GM21423 (cell line): Measurements from ENCODE around the gene LSMEM2.
"Not testable (repeated sequence)": the region's sequence is repeated elsewhere in the genome, so short reads cannot be mapped to it uniquely, and the experiment has no call there.

ENCODE experiments used
- ATAC-seq: cut with Tn5 transposase; IDR thresholded peaks from one replicate; pipeline ENCODE4 v1.9.1; 2021; ENCODE audit warnings: mild to moderate bottlenecking, moderate library complexity; ENCODE audit not compliant: unreplicated experiment

The LSMEM2 gene

DNA sequence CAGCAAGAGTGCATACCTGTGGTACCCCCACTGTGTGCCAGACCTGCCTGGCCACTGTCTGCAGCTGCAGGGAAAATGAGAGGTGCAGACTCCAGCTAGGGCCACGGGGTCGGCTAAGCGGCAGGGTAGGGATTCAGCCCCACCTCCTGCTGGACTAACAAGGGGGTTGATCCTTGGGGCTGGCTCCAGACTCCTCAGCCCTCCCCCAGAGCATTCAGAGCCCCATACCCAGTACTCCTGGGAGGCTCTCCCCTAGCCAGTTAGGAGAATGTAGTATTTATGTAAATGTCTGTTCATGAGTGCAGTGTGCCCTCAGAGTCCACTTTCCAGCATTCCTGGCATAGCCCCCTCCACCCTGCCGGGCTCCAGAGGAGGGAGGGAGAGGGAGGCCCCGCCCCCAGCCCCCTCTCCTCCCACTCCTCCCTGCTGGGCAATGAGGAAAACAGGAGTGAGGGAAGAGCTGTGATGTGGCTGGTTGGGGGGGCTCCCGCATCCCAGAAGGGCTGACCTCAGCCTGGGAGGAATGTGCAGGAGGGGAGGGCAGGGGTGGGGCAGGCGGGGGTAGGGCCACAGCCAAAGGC lies 14.4 kb upstream of the LSMEM2 start:
- no peak for ATAC-seq

DNA sequence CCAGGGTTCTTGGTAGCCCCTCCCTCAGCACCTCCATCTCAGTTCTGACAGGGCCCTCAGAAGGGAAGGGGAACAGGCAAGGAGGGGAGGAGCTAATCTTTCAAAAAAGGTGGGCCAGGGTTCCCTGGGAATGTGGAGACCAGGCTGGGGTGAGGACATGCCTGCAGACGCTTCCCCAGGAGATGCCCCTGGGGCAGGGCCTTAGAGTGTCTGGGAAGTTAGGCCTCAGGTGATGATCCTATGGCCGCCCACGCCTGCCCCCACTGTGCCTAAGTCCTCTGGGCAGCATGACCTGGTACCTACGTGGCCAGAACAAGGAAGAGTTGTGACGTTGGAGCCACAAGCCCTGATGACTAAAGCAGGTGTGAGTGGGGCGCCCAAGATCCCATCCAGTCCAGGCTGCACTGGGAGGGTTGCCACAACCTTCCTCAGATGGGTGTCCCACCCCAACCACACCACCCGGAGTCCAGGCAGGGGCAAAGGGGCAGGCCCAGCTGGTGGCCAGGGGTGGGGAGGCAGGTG lies 13.9 kb upstream of the LSMEM2 start:
- no peak for ATAC-seq

DNA sequence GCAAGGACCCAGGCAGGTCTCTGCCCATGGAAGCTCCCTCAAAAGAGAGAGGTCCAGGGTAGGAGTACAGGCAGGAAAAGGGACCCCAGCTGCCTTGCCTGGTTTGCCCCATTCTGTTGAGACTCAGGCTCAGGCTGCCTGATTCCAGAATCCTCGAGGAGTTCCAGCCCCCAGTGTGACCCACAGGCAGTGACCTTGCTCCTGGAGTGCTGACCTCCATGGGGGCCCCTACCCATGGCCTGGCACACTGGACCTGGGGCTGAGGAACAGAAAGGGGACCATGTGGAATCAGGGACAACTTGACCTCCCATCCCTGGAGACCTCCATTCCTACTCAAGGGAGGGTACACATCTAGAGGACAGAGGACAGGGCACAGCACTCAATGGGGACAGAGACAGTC lies 13.3 kb upstream of the LSMEM2 start:
- ATAC-seq: no peak

DNA sequence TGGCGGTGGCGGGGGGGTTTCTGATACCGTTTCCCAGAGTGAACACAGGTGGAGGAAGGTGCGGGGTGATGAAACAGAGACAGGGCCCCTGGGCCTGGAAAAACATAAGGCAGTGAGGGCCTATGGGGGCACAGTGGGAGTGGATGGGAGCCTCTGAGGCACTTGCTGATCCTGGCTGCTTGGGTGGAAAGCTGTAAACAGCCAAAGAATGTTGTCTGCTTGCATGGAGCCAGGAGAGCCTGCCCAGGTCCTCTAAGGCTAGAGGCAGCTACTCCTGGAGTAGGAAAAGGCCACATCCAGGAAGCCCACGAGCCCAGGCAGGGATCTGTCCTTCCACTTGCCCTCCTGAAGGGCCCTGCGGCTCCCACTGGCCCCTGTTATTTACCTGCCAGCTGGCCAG lies 12.9 kb upstream of the LSMEM2 start:
- ATAC-seq: no peak

DNA sequence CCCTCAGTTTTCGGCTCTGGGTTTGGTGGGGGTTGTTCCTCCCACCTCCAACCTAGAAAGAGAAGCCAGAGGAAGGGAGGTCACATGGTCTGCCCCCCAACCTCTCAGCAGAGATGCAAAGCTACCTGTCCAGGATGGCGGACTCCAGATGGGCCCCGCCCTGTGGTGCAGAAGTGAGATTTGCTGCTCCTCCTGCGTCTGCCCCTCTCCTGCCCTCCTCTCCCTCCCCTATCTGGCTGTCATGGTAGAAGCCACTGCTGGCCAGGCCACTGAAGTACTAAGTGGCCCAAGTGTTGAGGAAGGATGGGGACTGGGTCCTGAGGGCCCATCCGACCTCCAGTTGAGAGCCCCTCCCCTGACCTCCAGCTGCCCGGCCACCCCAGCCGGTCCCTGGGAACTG lies 12.1 kb upstream of the LSMEM2 start:
- ATAC-seq: no peak

DNA sequence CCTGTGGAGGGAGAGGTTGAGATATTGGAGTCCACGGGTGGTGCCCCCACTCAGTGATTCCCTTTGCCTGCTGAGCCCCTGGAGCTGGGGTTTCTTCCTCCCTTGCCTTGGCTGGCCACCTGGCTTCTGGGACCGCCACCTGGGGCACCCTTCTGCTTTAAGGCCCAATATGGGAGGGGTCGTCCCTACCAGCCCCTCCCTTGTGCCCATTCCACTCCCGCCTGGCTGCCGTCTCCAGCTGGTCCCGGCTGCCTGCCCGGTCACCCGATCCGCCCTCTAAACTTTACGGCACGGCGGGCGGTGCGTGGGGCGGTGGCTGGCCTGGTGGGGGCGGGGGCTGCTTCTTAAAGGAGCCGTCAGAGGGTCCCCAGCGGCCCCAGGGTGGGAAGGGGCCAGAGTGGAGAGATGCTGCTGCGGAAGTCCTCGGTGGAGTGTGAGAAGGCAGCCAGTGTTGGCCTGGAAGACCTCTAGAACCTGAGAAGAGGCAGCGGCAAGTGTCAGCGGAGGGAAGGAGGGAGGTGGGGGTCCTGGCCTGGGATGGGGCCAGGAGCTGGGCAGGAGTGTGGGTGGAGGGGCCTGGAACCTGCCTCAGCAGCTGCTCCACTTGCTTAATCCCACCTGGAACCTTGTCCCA lies 11.5 kb upstream of the LSMEM2 start:
- no peak for ATAC-seq

DNA sequence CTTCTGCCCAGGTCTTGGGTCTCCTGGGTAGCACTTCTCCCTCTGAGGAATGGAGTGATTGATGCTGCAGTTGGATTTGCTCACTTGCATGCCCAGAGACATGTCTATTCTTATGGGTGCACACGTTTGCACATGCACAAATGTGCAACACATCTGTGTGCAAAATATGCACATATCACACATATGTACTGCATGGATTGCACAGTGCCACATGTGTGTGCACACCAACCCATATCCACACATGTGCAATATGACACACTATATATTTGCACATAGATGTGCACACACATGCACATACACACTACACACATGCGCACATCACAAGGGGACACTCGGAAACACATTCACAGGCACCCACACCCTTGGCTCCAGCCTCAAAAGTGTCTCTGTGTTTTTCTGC lies 10.6 kb upstream of the LSMEM2 start:
- ATAC-seq: no peak

DNA sequence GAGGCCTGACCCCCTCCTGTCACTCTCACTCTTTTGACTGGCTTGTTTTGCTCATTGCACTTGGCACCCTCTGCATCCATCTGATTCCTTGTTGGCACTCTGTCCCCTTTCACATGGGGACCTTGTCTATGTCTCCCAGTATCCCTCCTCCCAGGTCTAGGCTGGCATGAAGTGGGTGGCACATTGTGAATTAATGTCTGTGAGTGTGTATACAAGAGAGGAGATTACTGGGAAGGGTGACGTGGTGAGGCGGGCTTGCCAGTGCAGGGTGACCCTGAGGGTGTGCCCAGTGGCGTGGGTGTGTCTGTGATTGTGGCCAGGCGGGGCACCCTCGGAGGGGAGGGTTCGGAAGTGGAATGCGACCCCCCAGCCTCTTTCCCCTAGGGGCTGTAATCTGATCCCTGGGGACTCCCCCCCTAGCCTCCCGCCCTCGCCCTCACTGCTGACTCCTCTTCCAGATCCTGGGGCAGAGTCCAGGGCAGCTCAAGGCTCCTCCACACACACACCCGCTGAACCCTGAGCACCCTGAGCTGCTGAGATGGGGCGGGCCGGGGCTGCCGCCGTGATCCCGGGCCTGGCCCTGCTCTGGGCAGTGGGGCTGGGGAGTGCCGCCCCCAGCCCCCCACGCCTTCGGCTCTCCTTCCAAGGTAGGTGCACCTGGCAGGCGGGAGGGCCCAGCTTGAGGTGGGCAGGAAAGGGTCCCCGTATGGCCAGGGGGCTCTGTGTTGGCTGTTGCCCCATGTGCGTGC lies 10.0 kb upstream of the LSMEM2 start, which contains the start of gene SEMA3B:
SEMA3B (plus strand) TSS at position 445 of the 749 bp plus-strand sequence; CDS start at position 539, 94 bp downstream.
- no peak for ATAC-seq

DNA sequence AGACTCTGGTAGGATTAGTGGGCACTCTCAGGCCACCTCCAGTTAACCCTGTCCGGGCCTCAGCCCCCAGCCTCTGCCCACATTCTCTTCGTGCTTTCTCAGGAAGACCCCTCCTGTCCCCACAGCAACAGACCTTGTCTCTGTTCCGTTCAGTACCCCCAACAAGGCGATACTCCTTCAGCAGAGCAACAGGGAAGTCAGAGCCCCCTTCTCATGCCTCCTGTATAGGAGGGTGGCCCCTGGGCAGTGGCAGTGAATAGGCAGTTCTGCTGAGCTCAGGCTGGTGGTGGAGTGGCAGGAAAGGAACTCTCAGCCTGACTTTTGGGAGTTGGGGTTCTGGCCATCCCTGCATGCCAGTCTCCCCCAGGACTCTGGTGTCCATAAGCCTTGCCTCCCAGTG lies 9.4 kb upstream of the LSMEM2 start:
- no peak for ATAC-seq

DNA sequence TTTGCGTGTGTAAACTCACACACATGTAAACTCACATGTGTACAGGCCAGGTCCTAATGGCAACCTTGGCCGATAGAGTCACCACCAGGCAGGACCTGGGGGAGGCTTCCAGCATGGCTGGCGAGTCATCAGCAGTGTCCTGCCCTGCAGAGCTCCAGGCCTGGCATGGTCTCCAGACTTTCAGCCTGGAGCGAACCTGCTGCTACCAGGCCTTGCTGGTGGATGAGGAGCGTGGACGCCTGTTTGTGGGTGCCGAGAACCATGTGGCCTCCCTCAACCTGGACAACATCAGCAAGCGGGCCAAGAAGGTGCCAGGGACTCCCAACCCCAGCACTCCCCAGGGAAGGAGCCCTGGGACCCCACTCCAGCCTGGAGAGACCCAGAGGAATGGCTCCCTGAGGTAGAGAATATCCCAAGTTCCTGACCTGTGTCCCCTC lies 8.9 kb upstream of the LSMEM2 start:
- ATAC-seq: no peak

DNA sequence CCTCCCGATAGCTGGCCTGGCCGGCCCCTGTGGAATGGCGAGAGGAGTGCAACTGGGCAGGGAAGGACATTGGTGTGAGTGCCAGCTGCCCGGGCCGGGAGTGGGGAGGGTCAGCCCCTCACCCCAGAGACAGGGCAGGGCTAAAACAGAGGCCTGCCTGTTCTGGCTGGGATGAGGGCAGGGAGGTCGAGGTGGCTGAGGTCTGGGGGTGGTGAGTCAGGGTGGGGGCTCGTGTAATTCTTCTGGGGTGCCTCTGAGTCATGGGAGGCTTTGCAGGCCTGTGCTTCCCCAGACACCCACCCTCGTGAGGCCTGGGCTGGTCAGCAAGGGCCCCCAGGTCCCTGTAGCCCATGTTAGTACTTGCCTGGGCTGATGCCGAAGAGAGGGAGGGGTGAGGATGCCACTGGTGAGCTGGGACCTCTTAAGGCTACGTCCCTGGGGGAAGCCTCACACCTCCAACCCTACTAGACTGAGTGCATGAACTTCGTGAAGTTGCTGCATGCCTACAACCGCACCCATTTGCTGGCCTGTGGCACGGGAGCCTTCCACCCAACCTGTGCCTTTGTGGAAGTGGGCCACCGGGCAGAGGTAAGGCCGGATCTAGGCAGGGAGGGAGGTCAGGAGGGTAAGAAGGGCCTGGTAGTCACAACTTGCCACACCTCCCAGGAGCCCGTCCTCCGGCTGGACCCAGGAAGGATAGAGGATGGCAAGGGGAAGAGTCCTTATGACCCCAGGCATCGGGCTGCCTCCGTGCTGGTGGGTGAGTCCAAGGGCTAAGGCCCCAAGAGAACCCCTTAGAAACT lies 8.3 kb upstream of the LSMEM2 start:
- no peak for ATAC-seq

DNA sequence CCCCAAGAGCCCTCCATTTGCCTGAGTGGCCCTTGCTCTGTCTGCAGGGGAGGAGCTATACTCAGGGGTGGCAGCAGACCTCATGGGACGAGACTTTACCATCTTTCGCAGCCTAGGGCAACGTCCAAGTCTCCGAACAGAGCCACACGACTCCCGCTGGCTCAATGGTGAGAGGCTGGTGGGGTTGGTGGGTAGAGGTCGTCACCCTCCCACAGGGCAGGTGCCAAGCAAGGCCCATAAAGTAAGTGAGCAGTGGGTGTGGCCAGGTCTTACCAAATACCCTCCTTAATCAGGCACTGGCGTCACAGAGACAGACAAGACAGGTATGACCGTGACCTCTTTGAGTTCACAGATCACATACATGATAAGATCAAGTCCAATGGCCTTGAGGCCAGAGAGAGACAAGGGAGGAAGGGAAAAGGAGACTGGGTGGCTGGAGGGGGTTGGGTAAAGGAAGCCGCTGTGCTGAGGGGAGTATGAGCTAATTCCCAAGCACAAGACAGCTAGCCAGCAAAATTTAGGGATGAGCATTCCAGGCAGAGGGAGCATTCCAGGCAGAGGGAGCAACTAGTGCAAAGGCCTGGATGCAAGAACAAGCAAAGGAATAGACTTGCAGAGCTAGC lies 7.5 kb upstream of the LSMEM2 start:
- ATAC-seq: no peak

DNA sequence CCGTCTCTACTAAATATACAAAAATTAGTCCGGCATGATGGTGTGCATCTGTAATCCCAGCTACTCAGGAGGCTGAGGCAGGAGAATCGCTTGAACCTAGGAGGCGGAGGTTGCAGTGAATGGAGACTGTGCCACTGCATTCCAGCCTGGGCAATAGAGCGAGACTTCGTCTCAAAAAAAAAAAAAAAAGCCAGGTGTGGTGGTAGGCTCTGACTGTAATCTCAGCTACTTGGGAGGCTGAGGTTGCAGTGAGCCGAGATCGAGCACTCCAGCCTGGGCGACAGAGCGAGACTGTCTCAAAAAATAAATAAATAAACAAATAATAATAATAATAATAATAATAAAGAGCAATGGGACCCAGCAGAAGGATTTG lies 6.4 kb upstream of the LSMEM2 start:
- ATAC-seq: not testable (repeated sequence)

DNA sequence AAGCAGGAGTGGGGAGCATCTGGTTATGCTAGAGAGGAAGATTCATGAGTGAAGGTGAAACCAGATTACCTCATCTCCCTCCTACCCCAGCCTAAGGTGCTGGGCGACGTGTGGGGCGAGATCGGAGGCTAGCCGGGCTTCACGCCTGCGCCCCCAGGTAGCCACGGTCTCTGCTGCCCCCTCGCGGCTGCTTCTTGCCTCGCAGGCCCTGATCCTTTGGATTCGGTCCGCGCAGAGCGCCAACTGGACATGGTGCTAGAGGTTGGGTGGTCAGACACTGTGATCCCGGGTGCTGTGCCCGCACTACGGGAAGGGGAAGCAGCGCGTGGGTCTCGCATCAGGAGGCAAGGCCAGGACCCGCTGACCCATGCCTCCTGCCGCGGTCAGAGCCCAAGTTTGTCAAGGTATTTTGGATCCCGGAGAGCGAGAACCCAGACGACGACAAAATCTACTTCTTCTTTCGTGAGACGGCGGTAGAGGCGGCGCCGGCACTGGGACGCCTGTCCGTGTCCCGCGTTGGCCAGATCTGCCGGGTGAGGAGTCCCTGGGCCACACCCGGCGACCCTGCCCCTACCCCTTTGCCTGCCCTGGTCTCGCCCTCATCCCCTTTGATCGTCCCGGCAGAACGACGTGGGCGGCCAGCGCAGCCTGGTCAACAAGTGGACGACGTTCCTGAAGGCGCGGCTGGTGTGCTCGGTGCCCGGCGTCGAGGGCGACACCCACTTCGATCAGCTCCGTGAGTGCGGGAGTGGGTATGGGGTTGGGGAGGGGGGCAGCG lies 5.8 kb upstream of the LSMEM2 start:
- peak; percentile 65 for ATAC-seq

DNA sequence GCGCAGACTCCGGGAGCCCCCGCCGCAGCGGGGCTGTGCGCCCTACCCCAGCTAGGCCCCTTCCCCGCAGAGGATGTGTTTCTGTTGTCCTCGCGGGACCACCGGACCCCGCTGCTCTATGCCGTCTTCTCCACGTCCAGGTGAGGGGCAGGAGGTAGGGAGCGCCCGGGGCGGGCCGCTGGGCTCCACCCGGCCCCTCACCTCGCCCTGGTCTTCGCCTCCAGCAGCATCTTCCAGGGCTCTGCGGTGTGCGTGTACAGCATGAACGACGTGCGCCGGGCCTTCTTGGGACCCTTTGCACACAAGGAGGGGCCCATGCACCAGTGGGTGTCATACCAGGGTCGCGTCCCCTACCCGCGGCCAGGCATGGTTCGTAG lies 5.2 kb upstream of the LSMEM2 start:
- no peak for ATAC-seq

DNA sequence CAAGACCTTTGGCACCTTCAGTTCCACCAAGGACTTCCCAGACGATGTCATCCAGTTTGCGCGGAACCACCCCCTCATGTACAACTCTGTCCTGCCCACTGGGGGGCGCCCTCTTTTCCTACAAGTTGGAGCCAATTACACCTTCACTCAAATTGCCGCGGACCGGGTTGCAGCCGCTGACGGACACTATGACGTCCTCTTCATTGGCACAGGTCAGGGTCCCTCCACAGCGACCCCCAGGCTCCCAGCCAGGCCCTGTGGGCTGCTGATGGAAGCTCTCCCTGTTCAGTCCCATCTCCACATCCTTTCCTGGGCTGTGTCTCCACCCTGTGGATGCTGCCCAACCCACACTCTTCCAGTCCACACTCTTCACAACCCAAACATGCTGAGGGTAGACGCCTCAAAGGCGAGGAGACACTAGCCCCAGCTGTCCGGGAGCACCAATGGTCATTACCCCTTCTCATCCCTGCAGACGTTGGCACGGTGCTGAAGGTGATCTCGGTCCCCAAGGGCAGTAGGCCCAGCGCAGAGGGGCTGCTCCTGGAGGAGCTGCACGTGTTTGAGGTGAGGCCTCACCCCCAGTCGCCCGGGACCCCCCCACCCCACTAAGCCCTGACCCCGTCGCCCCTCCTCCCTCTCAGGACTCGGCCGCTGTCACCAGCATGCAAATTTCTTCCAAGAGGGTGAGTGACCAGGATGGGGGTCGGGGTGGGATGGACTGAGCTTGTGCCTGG lies 4.3 kb upstream of the LSMEM2 start:
- no peak for ATAC-seq

DNA sequence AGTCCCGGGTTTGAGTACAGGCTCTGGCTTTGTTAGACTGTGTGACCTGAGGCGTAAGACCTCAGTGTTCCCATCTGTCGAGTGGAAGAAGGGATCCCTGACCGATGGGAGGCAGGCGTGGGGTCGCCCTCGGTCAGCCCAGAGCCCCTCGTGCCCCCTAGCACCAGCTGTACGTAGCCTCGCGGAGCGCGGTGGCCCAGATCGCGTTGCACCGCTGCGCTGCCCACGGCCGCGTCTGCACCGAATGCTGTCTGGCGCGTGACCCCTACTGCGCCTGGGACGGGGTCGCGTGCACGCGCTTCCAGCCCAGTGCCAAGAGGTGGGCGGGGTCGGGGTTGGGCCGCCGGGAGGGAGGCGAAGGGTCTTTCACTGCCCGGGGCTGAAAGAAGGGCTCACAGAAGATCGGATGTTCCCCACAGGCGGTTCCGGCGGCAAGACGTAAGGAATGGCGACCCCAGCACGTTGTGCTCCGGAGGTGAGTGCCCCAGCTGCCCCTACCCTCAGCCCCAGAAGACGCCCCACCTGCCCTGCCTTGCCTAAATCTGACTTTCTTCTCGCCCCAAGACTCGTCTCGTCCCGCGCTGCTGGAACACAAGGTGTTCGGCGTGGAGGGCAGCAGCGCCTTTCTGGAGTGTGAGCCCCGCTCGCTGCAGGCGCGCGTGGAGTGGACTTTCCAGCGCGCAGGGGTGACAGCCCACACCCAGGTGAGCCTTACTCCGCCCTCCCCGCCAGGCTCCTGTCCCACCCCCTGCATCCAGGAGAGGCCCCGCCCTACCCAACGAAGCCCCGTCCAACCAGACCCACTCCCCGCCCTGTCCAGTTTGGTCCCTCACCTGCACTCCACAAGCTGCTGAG lies 3.5 kb upstream of the LSMEM2 start:
- ATAC-seq: no peak

DNA sequence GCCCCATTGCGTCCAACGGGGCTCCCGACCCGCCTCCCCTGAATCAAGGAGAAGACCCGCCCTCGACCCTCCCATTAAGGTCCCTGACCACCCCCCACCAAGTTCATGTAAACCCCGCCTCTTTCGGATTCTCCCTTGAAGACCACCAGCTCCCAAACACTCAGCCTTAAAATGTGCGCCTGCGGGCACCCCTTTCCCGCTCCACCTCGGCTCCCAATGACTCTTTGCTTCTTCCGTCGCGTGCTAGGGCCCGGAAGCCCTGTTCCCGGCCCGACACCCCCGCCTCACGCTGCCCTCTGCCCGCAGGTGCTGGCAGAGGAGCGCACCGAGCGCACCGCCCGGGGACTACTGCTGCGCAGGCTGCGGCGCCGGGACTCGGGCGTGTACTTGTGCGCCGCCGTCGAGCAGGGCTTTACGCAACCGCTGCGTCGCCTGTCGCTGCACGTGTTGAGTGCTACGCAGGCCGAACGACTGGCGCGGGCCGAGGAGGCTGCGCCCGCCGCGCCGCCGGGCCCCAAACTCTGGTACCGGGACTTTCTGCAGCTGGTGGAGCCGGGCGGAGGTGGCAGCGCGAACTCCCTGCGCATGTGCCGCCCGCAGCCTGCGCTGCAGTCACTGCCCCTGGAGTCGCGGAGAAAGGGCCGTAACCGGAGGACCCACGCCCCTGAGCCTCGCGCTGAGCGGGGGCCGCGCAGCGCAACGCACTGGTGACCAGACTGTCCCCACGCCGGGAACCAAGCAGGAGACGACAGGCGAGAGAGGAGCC lies 2.7 kb upstream of the LSMEM2 start:
- no peak for ATAC-seq
